ENCODE data around the gene KCNJ14. TPM values are rescaled to one million over a fixed set of nuclear protein-coding genes. Genes with fewer than 3 reads are reported as not detected.

The KCNJ14 gene
- total RNA-seq, 2 donors from 2014 or later, result 0.26 to 0.31 TPM

DNA sequence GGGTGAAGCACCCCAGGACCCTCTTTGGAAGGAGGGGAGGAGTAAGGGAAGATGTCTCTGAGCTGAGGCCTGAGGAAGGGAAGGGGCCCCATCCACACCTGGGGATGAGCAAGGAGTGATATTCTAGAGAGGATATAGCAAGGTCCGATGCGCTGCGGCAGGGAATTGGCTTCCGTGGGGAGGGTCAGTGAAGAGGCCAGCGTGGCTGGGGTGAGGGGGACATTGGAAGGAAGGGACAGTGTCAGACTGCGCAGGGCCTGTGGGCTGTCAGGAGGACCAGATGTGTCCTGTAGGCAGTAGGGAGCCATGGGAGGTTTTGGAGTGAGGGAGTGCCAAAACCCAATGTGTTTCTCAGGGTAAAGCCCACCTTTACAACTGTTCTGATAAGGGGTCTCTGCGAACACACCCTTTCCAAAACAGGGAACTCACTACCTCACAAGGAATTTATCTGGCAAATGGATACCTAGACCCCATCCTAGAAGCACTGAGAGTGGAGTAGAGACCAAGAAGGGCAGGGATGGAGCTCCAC lies 52.6 kb downstream of the KCNJ14 start:
- Histone ChIP-seq H3K4me3 (no peak overlapping the region), H3K9me3 (no peaks in the 10 kb centered on the region), H3K27me3 (peaks cover 0 to 9% of the 10 kb centered on the region in 2 donors), H3K4me1 (peaks cover 0 to 20% of the 10 kb centered on the region in 2 donors), H3K36me3 (no peaks in the 10 kb centered on the region), H3K27ac (no peak overlapping the region)
- no peak for DNase-seq (ENCODE audit: low spot score)
- TF ChIP-seq, protein P1, sequence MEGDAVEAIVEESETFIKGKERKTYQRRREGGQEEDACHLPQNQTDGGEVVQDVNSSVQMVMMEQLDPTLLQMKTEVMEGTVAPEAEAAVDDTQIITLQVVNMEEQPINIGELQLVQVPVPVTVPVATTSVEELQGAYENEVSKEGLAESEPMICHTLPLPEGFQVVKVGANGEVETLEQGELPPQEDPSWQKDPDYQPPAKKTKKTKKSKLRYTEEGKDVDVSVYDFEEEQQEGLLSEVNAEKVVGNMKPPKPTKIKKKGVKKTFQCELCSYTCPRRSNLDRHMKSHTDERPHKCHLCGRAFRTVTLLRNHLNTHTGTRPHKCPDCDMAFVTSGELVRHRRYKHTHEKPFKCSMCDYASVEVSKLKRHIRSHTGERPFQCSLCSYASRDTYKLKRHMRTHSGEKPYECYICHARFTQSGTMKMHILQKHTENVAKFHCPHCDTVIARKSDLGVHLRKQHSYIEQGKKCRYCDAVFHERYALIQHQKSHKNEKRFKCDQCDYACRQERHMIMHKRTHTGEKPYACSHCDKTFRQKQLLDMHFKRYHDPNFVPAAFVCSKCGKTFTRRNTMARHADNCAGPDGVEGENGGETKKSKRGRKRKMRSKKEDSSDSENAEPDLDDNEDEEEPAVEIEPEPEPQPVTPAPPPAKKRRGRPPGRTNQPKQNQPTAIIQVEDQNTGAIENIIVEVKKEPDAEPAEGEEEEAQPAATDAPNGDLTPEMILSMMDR (IDR thresholded peaks at IDR 0.05), result no peak

DNA sequence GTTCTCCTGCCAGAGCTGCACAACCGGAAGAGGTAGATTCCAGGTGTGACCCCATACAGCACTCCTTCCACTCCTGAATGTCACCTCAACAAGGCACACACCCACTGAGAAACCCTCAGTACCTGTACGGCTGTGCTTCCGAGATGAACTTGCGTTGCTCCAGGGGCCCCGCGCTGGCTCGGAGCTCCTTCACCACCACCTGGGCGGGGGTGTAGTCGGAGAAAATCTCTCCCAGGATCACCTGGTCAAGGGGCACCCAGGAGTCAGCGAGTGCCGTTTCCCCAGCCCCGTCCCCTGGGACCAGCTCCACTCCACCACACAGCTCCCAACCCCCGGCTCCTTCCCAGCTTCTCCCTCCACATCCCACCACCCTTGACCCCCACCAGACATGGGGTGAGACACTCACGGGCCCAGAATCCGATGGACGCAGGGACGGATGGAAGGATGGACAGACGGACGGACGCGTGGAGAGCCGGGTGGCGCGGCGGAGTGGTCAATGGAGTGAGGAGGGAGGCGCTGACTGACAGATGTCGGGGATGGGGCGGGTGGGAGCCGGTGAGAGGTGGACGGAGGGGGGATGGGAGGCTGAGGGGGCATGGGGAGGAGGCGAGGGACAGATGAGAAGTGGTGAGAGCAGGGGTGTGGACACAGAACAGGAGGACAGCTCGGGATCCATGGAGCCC lies 53.5 kb downstream of the KCNJ14 start:
- Histone ChIP-seq H3K27ac (no peak overlapping the region), H3K36me3 (no peaks in the 10 kb centered on the region), H3K27me3 (peaks cover 0 to 9% of the 10 kb centered on the region in 2 donors), H3K4me1 (peaks cover 0 to 28% of the 10 kb centered on the region in 2 donors), H3K9me3 (no peaks in the 10 kb centered on the region), H3K4me3 (no peak overlapping the region)
- TF ChIP-seq, protein P1 (IDR thresholded peaks at IDR 0.05), result no peak
- DNase-seq (ENCODE audit: low spot score), result no peak

DNA sequence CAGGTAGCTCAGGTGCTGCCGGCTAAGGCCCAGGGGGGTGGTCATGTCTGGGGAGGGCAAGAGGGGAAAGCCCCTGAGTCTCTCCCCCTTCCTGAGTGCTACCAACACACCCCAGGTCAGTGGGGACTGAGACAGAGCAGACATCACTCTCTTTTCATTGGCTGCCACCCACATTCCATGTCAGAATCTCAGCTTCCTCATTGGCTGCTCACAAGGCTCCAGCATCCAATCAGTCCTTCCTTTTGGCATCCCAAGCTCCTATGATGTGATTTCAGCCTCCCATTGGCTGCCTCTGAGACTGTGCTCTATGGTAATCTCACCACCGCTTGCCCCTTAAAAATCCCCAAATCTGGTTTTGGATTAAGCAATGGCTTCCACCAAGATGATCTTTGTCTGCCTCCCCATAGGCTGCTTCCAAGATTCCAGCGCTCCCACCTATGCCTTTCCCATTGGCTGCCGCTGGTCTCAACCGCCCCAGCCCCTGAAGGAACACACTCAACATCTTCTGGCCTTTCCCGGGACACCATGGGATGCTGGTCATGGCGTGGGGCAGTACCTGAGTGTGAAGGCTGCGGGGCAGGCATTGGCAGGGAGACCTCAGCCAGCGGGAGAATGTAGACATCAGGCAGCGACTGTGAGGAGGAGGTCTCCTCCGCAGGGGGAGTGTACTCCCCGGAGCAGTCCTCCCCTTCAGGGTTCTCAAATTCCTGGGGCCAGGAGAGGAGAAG lies 54.3 kb downstream of the KCNJ14 start:
- H3K27ac ChIP-seq, result no peak overlapping the region
- TF ChIP-seq, protein P1 (IDR thresholded peaks at IDR 0.05), result no peak
- no peak for DNase-seq (ENCODE audit: low spot score)
- H3K36me3 ChIP-seq, result no peaks in the 10 kb centered on the region
- H3K9me3 ChIP-seq, result no peaks in the 10 kb centered on the region
- H3K4me1 ChIP-seq, result peaks cover 0 to 28% of the 10 kb centered on the region in 2 donors
- no peak overlapping the region for H3K4me3 ChIP-seq
- peaks cover 0 to 9% of the 10 kb centered on the region in 2 donors for H3K27me3 ChIP-seq

DNA sequence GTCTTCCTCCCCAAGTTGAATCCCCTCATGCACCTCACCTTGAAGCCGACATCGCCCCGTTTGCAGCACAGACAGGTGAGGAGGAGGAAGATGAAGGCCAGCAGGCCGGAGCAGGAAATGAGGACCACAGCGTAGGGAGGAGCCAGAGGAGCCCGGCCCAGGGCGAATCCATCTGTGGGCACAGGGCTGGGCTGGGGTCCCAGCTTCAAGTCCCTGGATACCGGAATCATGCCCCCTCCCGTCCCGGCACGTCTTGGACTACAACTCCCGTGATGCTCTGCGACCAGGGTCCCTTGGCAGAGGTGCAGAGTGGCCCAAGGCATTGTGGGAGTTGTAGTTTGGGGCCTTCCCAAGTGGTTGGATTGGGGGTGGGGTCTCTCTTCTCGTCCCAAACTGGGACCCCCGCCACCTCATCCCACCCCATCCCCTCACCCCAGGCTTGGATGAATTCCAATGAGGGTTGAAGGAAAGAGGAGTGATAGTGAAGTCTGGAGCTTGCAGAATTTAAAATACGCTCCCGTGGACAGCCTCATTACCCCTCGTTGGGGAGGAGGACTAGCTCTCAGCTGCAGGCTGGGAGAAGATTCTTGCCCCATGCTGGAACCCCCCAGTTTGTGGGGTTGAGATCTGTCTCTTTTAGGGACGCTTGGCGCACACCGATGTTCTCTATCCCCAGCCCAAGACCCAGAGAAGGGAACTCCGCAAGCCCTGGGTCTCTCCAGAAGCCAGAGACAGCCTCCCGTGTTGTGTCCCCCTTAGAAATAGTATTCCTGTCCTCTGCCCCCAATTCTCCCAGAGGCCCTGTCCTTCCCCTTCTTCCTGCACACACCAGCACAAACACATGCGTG lies 55.3 kb downstream of the KCNJ14 start:
- Histone ChIP-seq H3K27me3 (peaks cover 0 to 9% of the 10 kb centered on the region in 2 donors), H3K9me3 (no peaks in the 10 kb centered on the region), H3K4me1 (peaks cover 0 to 28% of the 10 kb centered on the region in 2 donors), H3K36me3 (no peaks in the 10 kb centered on the region), H3K4me3 (peak overlapping the region; percentile 17 to 35), H3K27ac (peak overlapping the region in 1 of 2 donors; percentile 32)
- TF ChIP-seq, protein P1 (IDR thresholded peaks at IDR 0.05), result no peak
- DNase-seq (ENCODE audit: low spot score), result peak; percentile 66

DNA sequence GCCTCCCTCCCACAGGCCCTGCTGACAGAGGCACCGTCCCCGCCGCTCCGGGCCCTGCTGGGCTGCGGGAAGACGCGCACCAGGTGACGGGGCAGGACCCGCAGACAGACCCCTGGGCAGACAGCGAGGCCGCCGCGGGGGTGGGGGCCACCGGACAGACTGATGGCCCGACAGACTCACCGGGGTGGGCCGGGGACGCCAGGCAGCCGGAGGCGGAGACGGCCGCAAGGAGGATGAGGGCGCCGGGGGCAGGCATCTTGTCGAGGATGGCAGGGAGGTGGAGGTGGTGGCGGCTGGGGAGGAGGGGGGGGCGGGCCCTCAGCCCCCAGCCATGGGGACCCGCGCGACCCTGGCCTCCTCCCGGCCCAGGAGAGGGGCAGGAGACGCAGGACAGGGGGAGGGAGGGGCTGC lies 56.0 kb downstream of the KCNJ14 start:
- Histone ChIP-seq H3K27ac (peak overlapping the region in 1 of 2 donors; percentile 32), H3K4me3 (peak overlapping the region; percentile 6 to 35), H3K27me3 (peaks cover 0 to 9% of the 10 kb centered on the region in 2 donors), H3K36me3 (no peaks in the 10 kb centered on the region), H3K4me1 (peaks cover 0 to 28% of the 10 kb centered on the region in 2 donors), H3K9me3 (no peaks in the 10 kb centered on the region)
- TF ChIP-seq, protein P1 (IDR thresholded peaks at IDR 0.05), result no peak
- DNase-seq (ENCODE audit: low spot score), result no peak
